CD4-positive, alpha-beta T cell treated with Interleukin-6 at 100 ng/mL for 8 hours (primary cell): ENCODE measurements around the gene SLC22A24.
"Not testable (repeated sequence)": the region's sequence is repeated elsewhere in the genome, so short reads cannot be mapped to it uniquely, and the experiment has no call there.

Experiments
- DNase-seq: peaks from one replicate; pipeline ENCODE4 v3.0.0-alpha.2; 2020; ENCODE audit warnings: mixed read lengths, low spot score

SLC22A24 gene, protein sequence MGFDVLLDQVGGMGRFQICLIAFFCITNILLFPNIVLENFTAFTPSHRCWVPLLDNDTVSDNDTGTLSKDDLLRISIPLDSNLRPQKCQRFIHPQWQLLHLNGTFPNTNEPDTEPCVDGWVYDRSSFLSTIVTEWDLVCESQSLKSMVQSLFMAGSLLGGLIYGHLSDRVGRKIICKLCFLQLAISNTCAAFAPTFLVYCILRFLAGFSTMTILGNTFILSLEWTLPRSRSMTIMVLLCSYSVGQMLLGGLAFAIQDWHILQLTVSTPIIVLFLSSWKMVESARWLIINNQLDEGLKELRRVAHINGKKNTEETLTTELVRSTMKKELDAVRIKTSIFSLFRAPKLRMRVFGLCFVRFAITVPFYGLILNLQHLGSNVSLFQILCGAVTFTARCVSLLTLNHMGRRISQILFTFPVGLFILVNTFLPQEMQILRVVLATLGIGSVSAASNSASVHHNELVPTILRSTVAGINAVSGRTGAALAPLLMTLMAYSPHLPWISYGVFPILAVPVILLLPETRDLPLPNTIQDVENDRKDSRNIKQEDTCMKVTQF

DNA sequence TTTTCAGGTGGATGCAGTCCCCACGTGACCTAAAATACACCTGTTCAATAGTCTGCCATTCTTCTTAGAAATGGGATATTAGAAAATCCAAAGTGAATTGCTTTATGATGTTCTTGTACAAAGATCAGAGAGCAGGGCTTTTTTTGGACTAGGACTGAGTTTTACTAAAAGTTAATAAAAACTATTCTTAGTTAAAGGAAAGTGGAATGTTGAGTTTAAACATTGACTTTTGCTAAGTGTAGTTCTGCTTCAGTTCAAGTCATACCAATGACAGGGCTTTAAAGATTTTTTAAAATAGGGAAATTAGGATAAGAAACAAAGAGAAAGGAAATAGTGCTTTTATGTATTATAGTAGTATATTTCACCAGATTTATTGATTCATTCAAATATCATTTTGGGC, at the start of gene SLC22A24:
TSS of gene SLC22A24 (minus strand) at position 101 of the 400 bp plus-strand sequence. CDS start 442 bp downstream, outside the sequence.
- DNase-seq = no peak

GRCh38 chr11:63180536-63180935, 36.5 kb upstream of the SLC22A24 start:
- no peak for DNase-seq

DNA sequence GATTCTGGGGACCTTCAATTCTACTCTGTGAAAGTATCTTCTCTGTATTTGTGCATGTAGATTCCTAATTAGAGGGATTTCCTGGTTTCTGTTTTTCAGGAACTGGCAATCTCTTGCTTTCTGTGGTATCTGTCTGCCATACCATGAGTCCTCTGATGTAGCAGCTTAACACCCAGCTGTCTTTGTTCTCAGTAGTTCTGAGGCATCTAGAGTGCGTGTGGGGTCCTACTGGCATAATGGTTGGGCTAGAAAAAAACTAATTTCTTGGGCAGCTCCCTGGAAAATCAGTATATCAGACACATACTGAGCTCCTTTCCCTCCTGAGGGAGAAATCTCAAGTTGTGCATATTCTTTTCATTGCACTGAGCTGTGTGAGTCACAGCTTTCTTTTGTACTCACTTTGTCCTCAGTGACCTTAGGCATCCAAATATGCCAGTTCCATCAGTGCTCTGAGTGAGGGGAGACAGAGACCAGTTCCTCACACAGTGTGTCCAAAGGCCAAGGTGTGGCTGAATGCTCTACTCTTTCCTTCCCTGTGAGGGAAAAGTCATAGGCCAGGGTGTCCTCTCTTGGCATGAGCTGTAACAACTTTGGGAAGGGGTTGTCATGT, 35.5 kb upstream of the SLC22A24 start:
- no peak for DNase-seq

- no peak for DNase-seq
These were observed 33.9 kb upstream of the SLC22A24 start for GRCh38 chr11:63177872-63178271.

DNA sequence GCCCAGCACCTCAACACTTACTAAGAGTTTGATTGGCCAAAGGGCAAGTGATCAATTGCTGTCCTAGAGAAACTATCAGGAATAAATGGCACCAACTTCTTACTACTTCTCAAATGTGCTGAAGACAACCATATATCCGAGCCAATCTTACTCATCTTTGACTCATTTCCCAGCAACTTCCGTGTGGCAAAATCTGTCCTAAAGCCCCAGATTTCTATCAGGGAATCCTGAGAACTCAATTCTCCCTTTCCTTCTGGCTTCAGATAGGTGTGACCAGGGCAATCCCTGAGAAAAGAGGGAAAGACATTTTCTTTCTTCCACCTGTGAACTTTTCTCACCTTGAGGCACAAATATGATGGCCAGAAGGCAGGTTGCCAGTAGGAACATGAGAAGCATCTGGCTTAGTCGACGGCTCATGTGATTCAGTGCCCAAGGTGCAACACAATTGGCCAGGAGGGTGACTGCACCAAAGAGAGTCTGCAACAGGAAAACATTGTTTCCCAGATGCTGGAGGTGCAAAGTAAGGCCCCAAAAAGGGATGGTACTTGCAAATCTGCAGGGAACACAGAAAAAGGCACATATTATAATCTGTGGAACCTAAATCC, 21.8 kb upstream of the SLC22A24 start:
- no peak for DNase-seq

DNA sequence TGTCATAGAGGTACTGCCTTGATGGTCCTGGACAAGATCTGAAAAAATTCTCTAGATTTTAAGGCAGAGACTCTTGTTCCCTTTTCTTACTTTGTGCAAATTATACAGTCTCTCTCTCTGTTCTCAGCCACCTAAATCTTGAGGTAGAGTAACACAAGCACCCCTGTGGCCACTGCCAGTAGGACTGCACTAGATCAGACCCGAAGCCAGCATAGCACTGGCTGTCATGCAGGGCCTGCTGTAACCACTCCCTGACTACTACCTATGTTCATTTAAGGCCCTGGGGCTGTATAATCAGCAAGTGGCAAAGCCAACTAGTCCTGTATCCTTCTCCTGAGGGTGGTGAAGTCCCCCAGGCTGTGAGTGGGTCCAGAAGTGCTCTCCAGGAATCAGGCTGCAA, 11.8 kb upstream of the SLC22A24 start:
- DNase-seq = no peak

- DNase-seq = no peak
These were observed 2.6 kb upstream of the SLC22A24 start for GRCh38 chr11:63146581-63146980.

GRCh38 chr11:63142459-63142858, 1.6 kb downstream of the SLC22A24 start:
- DNase-seq = no peak

DNA sequence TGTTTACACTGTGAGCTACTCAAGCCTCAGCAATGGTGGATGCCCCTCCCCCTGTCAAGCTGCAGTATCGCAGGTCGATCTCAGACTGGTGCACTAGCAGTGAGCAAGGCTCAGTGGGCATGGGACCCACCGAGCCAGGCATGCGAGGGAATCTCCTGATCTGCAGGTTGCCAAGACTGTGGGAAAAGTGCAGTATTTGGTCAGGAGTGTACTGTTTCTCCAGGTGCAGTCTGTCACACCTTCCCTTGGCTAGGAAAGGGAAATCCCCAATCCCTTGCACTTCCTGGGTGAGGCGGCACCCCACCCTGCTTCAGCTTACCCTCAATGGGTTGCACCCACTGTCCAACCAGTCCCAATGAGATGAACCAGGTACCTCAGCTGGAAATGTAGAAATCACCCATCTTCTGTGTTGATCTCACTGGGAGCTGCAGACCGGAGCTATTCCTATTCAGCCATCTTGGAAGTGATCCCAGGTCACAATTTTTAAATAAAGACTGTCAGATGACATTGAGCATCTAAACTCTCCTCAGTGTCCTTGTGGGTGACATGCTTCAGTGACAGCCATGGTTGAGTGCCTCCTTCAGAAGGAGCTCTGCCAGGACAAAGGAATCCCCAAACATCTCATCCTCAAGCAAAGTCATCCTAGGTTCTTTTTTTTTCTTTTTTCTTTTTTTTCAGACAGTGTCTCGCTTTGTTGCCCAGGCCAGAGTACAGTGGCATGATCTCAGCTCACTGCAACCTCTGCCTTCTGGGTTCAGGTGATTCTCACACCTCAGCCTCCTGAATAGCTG, 10.8 kb downstream of the SLC22A24 start:
- DNase-seq = no peak

- no peak for DNase-seq
These were observed 44.5 kb downstream of the SLC22A24 start for GRCh38 chr11:63099555-63099954.

GRCh38 chr11:63080682-63081081, 63.3 kb downstream of the SLC22A24 start:
- DNase-seq = no peak

GRCh38 chr11:63046203-63046602, 97.8 kb downstream of the SLC22A24 start:
- not testable (repeated sequence) for DNase-seq

- DNase-seq = no peak
These were observed 101.4 kb downstream of the SLC22A24 start for GRCh38 chr11:63042596-63042995.

- DNase-seq = no peak
These were observed 111.6 kb downstream of the SLC22A24 start for GRCh38 chr11:63032457-63032856.
